CD4-positive, alpha-beta T cell (primary cell): ENCODE data around the gene TSPAN7. TPM values are rescaled to one million over a fixed set of nuclear protein-coding genes. Genes with fewer than 3 reads are reported as not detected.
A peak's percentile ranks its signal among the peaks of the same experiment; 100 is the strongest.

ENCODE experiments used
- ATAC-seq: fragments of 200-7000 bp; cut with Tn5 transposase; one replicate; pipeline ENCODE4 v1.10.0; 2022; ENCODE audit warnings: mild to moderate bottlenecking; ENCODE audit not compliant: poor library complexity
- CTCF ChIA-PET: fragments of 350-600 bp; sonication (Branson Sonifier 250); formaldehyde crosslinking; loops from one replicate; lab custom pipeline; 2021; ENCODE audit warnings: antibody characterized with exemption, inconsistent platforms; lab: Charles Lee
- POLR2A ChIA-PET: fragments of 350-600 bp; sonication (Branson Sonifier 250); formaldehyde crosslinking; loops from one replicate; lab custom pipeline; 2021; ENCODE audit warnings: antibody characterized with exemption, inconsistent platforms; lab: Charles Lee
- DNase-seq, 14 experiments: peaks; one replicate each; pipeline ENCODE4 v3.0.0-alpha.2; 2013 to 2020; ENCODE audit warnings: mixed read lengths in 2 of 14
- H3K27ac ChIP-seq, 2 donors: one replicate each; pipeline versions ENCODE4 v1.5.1 to v1.7.0; 2013; ENCODE audit warnings: low read length in 2 of 2, low read depth in 1 of 2, mild to moderate bottlenecking in 1 of 2
- H3K27me3 ChIP-seq, 2 experiments: 1 replicate in 1 of 2; 2 replicates in 1 of 2; pipeline versions ENCODE4 v1.6.1 to v1.7.0; 2013; ENCODE audit warnings: low read length in 2 of 2, control low read depth in 1 of 2, mild to moderate bottlenecking in 1 of 2, moderate library complexity in 1 of 2; ENCODE audit not compliant: insufficient read depth in 2 of 2, control insufficient read depth in 1 of 2
- H3K36me3 ChIP-seq: one replicate; pipeline ENCODE4 v1.6.1; 2013; ENCODE audit warnings: low read length, control low read depth; ENCODE audit not compliant: insufficient read depth
- H3K4me1 ChIP-seq: one replicate; pipeline ENCODE4 v1.6.1; 2013; ENCODE audit warnings: low read length, control low read depth; ENCODE audit not compliant: insufficient read depth
- H3K4me3 ChIP-seq: one replicate; pipeline ENCODE4 v1.5.1; 2013; ENCODE audit warnings: mild to moderate bottlenecking, low read length, moderate library complexity
- H3K9me3 ChIP-seq, 2 experiments: 1 replicate in 1 of 2; 2 replicates in 1 of 2; pipeline versions ENCODE4 v1.6.1 to v1.7.0; 2013; ENCODE audit warnings: low read length in 2 of 2, mild to moderate bottlenecking in 2 of 2, control low read depth in 1 of 2, moderate library complexity in 1 of 2; ENCODE audit not compliant: control insufficient read depth in 1 of 2, insufficient read depth in 1 of 2
- H3K27ac Mint-ChIP-seq: one replicate; pipeline ENCODE4 v1.8.0; 2020; ENCODE audit warnings: mixed read lengths
- H3K27me3 Mint-ChIP-seq: one replicate; pipeline ENCODE4 v1.8.0; 2021; ENCODE audit warnings: mixed read lengths
- H3K36me3 Mint-ChIP-seq: one replicate; pipeline ENCODE4 v1.8.0; 2021; ENCODE audit warnings: low read depth, mixed read lengths
- H3K4me1 Mint-ChIP-seq: one replicate; pipeline ENCODE4 v1.8.0; 2021; ENCODE audit warnings: low read depth, mixed read lengths
- H3K4me3 Mint-ChIP-seq: one replicate; pipeline ENCODE4 v1.8.0; 2020; ENCODE audit warnings: mild to moderate bottlenecking, mixed read lengths
- H3K9me3 Mint-ChIP-seq: one replicate; pipeline ENCODE4 v1.8.0; 2020; ENCODE audit warnings: mixed read lengths
- CTCF ChIP-seq: fragments of 200-600 bp; IDR thresholded peaks from one replicate; pipeline ENCODE4 v1.8.0; 2022; ENCODE audit warnings: antibody characterized with exemption, mild to moderate bottlenecking
- intact Hi-C, 2 experiments: fragments of 100-400 bp; cut with DNase I in 1 of 2; cut with micrococcal nuclease in 1 of 2; formaldehyde crosslinking; loops; one replicate each; pipeline versions ENCODE4 v1.15.1 to v1.9.0; 2023 to 2025; cut with DNase I, micrococcal nuclease
- total RNA-seq, 174 experiments: library from RNA in 2 of 174; stranded (reverse) in 2 of 174; gene quantifications; one replicate each; pipeline ENCODE4 v1.2.3 and lab custom pipeline; 2021 to 2026

TSPAN7 gene
- total RNA-seq, 2 experiments from 2014 or later = 0.36 TPM; not detected in 1

DNA sequence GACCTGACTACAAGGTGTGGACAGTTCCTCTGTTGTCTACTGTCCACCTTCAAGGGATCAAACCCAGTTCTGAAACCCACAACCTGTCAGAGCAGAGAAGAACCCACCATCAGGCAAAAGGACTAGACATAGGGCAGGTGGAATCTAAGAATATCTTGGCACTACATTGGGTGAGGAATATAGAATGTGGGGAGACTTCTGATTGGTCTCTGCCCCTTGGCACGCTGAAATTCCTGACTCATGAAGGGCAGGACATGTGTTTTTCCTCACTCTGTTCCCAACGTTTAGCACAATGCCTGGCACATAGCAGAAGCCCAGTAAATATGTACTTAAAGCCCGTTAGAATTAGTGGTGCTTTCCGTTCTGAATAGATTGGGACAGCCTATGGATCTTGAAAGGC lies 59.3 kb downstream of the TSPAN7 start:
- peaks cover 0 to 3% of the 10 kb centered on the region in 2 experiments for H3K27me3 ChIP-seq
- Mint-ChIP-seq H3K9me3 (no peaks in the 10 kb centered on the region), H3K4me3 (no peak overlapping the region), H3K4me1 (no peaks in the 10 kb centered on the region), H3K27ac (no peak overlapping the region), H3K27me3 (peaks cover 14% of the 10 kb centered on the region), H3K36me3 (no peaks in the 10 kb centered on the region)
- no peak for TF ChIP-seq CTCF
- no peak overlapping the region for H3K27ac ChIP-seq
- no peaks in the 10 kb centered on the region for H3K4me1 ChIP-seq
- ChIA-PET POLR2A (no interaction called here), CTCF (no interaction called here)
- ATAC-seq (no peak), DNase-seq (no peak)
- no peaks in the 10 kb centered on the region for H3K9me3 ChIP-seq
- H3K36me3 ChIP-seq = no peaks in the 10 kb centered on the region
- intact Hi-C loops = no loop called here
- no peak overlapping the region for H3K4me3 ChIP-seq

DNA sequence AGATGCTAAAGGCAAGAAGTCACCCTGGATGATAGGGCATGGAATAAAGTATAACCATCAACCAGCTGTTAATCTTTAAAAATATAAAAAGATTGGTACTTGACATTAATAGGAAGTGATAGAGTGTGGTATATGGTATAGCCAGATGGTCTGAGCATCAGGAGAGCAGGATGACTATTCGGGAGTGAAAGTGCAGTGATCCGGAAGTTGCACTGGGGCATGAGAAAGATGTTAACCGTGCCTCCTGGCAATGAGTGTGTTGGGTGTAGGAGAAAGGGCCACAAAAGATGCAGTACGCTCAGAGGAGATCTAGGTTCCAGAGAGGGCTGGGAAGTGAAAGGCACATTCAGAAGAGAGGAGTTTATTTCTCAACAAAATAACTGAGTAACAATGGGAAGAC lies 65.0 kb downstream of the TSPAN7 start:
- H3K27me3 ChIP-seq = peaks cover 0 to under 1% of the 10 kb centered on the region in 2 experiments
- TF ChIP-seq CTCF = no peak
- no peaks in the 10 kb centered on the region for H3K4me1 ChIP-seq
- no peak overlapping the region for H3K27ac Mint-ChIP-seq
- no peak for DNase-seq
- no peaks in the 10 kb centered on the region for H3K36me3 Mint-ChIP-seq
- H3K4me3 ChIP-seq = no peak overlapping the region
- no peaks in the 10 kb centered on the region for H3K36me3 ChIP-seq
- ChIA-PET CTCF (no interaction called here), POLR2A (no interaction called here)
- no peak overlapping the region for H3K4me3 Mint-ChIP-seq
- no peaks in the 10 kb centered on the region for H3K4me1 Mint-ChIP-seq
- intact Hi-C loops = no loop called here
- H3K27me3 Mint-ChIP-seq = peaks cover 20% of the 10 kb centered on the region
- no peaks in the 10 kb centered on the region for H3K9me3 ChIP-seq
- H3K9me3 Mint-ChIP-seq = no peaks in the 10 kb centered on the region
- H3K27ac ChIP-seq = no peak overlapping the region
- ATAC-seq = no peak

GRCh38 chrX:38627683-38628082 lies 66.3 kb downstream of the TSPAN7 start:
- peak in 4 of 14 experiments; percentile 13 to 31 (median 25) for DNase-seq
- H3K36me3 Mint-ChIP-seq = no peaks in the 10 kb centered on the region
- CTCF ChIA-PET = no interaction called here
- no peaks in the 10 kb centered on the region for H3K9me3 Mint-ChIP-seq
- H3K4me1 Mint-ChIP-seq = peaks cover 4% of the 10 kb centered on the region
- no peak overlapping the region for H3K27ac Mint-ChIP-seq
- H3K27me3 Mint-ChIP-seq = peaks cover 17% of the 10 kb centered on the region
- intact Hi-C loops = no loop called here
- TF ChIP-seq CTCF = no peak
- H3K9me3 ChIP-seq = no peaks in the 10 kb centered on the region
- peak; percentile 48 for ATAC-seq
- H3K27me3 ChIP-seq = no peaks in the 10 kb centered on the region
- POLR2A ChIA-PET = no interaction called here
- H3K4me3 ChIP-seq = no peak overlapping the region
- H3K4me3 Mint-ChIP-seq = no peak overlapping the region
- H3K36me3 ChIP-seq = no peaks in the 10 kb centered on the region
- H3K27ac ChIP-seq = no peak overlapping the region
- H3K4me1 ChIP-seq = no peaks in the 10 kb centered on the region
